ENCODE measurements around the gene PRSS22.

- TF ChIP-seq EZH2phosphoT487 (IDR thresholded peaks at IDR 0.05; ENCODE audit: unreplicated experiment) (no peak), CTCF (conservative IDR thresholded peaks at IDR 0.05; ENCODE audit: low read depth in 2 of 2) (no peak), EZH2 (IDR thresholded peaks at IDR 0.05; ENCODE audit: low read depth, unreplicated experiment) (no peak), POLR2AphosphoS5 (IDR thresholded peaks at IDR 0.05; ENCODE audit: low read depth) (no peak), STAT1 (IDR thresholded peaks at IDR 0.05; ENCODE audit: unreplicated experiment) (no peak), ZNF462 (CRISPR knock-in tag; IDR thresholded peaks at IDR 0.05) (no peak)
These were observed 22.0 kb upstream of the PRSS22 start for GRCh38 chr16:2879854-2880508.

All from GM23338 (cell line).